ENCODE measurements around the gene THBS1. TPM values are rescaled to one million over a fixed set of nuclear protein-coding genes. Genes with fewer than 3 reads are reported as not detected.
A peak's percentile ranks its signal among the peaks of the same experiment; 100 is the strongest.

Gene THBS1
- total RNA-seq, 1 experiment from 2014 or later: 5,591 TPM

DNA sequence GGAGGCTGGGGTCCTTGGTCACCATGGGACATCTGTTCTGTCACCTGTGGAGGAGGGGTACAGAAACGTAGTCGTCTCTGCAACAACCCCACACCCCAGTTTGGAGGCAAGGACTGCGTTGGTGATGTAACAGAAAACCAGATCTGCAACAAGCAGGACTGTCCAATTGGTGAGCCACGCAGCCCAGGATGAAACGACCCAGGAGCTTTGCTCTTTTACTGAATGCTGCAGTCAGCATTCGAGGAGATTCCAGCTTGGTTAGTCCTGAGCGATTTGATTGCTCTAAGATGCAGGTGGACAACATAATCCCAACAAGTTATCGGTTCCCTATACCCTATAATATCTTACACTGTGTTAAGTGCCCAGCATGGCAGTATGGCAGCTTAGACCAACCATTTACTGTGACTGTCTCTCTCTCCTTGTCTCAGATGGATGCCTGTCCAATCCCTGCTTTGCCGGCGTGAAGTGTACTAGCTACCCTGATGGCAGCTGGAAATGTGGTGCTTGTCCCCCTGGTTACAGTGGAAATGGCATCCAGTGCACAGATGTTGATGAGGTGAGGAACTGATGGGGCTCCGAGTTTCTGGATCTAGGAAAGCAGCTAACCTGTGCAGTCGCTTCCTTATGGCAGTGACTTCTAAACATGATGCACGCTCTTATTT is 7.8 kb downstream of the THBS1 start:
- peak; percentile 63 for DNase-seq (ENCODE audit: low read depth)

DNA sequence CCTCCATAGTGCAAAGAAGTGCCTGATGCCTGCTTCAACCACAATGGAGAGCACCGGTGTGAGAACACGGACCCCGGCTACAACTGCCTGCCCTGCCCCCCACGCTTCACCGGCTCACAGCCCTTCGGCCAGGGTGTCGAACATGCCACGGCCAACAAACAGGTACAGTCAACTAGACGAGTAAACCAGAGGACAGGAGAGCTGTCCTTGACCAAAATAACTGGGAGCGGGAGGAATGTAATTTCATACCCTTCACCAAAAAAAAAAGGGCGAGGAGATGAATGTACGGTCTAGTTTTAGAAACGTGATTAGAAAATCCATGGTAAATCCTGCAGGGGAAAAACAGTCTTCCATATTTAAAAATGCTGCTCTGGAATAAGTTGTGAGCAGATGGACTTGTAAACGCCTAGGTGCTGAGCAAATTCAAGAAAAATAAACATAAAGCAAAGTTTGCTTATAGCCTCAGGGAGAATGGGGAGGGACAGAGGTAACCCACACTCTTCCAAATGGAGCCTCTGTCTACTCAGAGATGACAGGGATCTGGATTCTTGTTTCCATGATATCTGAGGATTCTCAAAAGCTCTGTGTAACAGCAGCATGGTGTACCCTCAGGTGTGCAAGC is 8.4 kb downstream of the THBS1 start:
- DNase-seq (ENCODE audit: low read depth): peak; percentile 70

DNA sequence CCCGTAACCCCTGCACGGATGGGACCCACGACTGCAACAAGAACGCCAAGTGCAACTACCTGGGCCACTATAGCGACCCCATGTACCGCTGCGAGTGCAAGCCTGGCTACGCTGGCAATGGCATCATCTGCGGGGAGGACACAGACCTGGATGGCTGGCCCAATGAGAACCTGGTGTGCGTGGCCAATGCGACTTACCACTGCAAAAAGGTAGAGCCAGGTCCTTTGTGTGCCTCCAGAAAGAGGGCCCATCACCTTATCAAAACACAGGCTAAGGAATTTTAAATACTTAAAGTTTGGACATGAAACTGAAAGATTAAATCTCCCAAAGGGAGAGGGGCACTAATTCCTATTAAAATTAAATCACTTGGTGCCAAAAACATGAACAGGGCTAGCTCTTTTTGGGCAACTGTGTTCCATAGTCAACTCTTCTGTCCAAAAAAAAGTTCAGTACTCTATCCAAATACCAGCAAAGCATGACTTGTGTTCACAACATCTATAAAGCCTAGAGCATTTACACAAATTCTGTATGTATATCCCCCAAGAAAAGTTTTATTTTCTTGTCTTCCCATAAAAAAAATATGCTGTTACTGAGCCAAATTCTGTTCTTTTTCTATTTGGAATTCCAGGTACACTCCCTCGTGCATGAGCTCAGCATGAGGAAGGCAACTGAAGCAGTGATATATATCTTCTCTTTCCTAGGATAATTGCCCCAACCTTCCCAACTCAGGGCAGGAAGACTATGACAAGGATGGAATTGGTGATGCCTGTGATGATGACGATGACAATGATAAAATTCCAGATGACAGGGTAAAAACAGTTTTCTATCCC is 9.2 kb downstream of the THBS1 start:
- peak; percentile 64 for DNase-seq (ENCODE audit: low read depth)

DNA sequence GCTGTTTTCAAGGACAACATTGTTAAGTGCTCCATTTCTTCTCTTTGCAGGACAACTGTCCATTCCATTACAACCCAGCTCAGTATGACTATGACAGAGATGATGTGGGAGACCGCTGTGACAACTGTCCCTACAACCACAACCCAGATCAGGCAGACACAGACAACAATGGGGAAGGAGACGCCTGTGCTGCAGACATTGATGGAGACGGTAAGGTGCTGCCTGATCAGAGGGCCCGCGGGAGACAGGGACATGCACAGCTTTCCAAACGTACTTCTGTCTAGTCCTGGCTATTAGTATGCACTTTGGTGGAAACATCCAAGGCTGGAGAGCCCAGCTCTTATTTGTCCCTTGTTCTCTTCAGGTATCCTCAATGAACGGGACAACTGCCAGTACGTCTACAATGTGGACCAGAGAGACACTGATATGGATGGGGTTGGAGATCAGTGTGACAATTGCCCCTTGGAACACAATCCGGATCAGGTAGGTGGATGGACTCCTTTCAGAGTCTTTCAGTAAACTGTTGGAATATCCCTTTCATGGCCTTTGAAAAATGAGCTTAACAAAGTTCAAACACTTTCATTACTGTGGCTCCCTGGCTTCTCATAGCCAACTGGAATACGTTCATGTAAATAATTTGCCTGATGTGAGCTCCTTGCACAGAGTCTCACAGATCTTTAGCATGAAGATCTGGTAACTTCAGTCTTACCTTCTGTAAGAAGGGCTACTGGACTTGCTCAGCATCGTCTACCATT is 10.4 kb downstream of the THBS1 start:
- DNase-seq (ENCODE audit: low read depth): peak; percentile 71

DNA sequence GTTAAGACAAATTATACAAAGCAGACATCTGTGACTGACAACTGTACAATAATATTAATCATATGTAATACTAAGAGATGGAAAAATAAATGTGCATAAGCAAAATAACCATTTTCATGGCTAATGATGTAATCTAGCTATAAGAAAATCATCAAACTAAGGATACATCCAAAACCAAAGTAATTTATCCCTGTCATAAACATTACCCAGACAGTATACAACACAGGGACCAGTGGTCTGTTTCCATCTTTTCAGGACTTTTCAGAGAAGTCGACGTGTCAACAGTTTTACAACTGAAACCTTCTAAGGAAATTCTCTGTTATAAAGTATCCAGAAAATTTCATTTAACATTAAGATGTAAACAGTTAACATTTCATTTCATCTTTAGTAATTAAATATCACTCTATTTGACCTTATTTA is 11.0 kb downstream of the THBS1 start:
- DNase-seq (ENCODE audit: low read depth): peak; percentile 69

DNA sequence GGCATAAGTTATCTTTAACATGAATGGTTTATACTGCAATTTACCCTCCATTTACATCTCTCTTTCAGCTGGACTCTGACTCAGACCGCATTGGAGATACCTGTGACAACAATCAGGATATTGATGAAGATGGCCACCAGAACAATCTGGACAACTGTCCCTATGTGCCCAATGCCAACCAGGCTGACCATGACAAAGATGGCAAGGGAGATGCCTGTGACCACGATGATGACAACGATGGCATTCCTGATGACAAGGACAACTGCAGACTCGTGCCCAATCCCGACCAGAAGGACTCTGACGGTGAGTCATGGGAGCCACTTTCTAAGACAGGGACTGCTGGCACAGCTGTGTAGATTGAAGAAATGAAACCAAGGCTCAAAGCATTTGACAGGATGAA is 11.6 kb downstream of the THBS1 start:
- DNase-seq (ENCODE audit: low read depth): peak; percentile 82

DNA sequence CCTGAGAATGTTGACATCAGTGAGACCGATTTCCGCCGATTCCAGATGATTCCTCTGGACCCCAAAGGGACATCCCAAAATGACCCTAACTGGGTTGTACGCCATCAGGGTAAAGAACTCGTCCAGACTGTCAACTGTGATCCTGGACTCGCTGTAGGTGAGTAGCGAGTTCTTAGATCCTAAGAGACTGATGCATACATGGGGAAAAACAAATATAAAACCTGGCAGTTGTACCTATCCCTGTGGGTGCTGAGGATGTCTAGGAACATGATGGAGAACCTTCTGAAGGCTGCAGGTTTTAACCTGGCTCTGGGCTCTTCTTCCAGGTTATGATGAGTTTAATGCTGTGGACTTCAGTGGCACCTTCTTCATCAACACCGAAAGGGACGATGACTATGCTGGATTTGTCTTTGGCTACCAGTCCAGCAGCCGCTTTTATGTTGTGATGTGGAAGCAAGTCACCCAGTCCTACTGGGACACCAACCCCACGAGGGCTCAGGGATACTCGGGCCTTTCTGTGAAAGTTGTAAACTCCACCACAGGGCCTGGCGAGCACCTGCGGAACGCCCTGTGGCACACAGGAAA is 12.3 kb downstream of the THBS1 start:
- peak; percentile 69 for DNase-seq (ENCODE audit: low read depth)

DNA sequence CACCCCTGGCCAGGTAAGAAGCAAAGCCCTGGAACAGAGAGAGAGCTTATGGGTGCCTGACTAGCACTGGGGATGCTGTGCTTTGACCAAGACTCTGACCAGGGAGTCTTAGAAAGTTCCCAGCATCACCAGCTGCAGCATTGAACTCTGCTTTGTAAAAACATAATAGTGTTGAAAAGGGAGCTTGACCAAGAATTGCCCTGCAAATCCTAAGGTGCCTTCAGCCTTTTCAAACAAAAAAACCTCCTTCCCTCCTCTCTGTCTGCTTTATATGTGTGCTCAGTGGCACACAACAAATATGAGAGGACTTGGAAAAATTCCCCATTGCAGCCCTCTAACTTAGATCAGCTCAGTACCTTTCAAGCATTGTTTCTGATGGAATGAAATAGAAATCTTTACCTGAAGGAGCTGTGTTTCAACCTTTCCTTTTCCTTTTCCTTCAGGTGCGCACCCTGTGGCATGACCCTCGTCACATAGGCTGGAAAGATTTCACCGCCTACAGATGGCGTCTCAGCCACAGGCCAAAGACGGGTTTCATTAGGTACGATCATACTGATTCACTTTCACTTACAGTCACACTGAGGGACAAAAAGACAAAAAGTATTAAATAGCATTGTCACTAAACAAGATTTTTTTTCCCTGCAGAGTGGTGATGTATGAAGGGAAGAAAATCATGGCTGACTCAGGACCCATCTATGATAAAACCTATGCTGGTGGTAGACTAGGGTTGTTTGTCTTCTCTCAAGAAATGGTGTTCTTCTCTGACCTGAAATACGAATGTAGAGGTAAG is 13.0 kb downstream of the THBS1 start:
- peak; percentile 63 for DNase-seq (ENCODE audit: low read depth)

DNA sequence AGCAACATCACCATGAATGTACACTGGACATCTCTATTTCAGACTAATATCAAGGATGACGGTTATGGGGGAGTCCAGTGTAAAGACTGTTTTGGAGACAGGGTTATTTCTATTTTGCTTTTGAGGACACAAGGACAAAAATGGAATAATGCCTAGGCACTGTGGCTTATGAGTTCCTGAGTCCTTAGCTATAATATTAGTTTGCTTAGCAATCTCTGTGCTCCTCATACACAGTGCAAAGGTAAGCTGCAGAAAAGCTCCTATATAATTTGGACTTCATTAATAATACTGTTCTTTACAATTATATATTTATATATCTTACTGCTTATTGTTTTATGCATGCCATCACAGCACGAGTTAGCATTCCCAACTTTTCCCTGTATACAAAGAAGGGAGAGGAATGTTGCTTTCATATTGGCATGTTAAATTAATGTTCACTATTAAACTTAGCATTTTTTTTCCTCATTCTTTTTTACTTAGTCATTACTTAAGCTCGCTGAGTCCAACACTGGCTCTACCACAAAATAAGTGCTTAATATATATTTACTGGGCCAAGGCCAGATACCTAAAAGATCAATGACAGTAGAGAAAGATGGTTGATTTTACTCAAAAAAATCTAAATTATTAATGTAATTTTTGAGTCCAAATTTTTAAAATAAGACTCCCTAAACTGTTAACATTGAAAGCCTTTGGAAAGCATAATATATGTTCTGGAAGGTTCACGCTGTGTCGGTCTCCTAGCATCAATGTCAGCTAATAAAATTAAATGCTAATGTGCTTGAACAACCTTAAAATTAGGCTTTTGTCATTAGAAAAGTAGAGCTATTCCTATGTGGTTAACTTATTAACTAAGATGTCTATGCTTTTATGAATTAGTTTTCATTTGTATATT is 13.8 kb downstream of the THBS1 start:
- DNase-seq (ENCODE audit: low read depth): peak; percentile 71

DNA sequence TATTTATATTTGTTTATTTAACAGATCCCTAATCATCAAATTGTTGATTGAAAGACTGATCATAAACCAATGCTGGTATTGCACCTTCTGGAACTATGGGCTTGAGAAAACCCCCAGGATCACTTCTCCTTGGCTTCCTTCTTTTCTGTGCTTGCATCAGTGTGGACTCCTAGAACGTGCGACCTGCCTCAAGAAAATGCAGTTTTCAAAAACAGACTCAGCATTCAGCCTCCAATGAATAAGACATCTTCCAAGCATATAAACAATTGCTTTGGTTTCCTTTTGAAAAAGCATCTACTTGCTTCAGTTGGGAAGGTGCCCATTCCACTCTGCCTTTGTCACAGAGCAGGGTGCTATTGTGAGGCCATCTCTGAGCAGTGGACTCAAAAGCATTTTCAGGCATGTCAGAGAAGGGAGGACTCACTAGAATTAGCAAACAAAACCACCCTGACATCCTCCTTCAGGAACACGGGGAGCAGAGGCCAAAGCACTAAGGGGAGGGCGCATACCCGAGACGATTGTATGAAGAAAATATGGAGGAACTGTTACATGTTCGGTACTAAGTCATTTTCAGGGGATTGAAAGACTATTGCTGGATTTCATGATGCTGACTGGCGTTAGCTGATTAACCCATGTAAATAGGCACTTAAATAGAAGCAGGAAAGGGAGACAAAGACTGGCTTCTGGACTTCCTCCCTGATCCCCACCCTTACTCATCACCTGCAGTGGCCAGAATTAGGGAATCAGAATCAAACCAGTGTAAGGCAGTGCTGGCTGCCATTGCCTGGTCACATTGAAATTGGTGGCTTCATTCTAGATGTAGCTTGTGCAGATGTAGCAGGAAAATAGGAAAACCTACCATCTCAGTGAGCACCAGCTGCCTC is 14.7 kb downstream of the THBS1 start:
- DNase-seq (ENCODE audit: low read depth): peak; percentile 82

DNA sequence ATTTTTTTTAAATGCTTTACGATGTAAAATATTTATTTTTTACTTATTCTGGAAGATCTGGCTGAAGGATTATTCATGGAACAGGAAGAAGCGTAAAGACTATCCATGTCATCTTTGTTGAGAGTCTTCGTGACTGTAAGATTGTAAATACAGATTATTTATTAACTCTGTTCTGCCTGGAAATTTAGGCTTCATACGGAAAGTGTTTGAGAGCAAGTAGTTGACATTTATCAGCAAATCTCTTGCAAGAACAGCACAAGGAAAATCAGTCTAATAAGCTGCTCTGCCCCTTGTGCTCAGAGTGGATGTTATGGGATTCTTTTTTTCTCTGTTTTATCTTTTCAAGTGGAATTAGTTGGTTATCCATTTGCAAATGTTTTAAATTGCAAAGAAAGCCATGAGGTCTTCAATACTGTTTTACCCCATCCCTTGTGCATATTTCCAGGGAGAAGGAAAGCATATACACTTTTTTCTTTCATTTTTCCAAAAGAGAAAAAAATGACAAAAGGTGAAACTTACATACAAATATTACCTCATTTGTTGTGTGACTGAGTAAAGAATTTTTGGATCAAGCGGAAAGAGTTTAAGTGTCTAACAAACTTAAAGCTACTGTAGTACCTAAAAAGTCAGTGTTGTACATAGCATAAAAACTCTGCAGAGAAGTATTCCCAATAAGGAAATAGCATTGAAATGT is 15.6 kb downstream of the THBS1 start:
- DNase-seq (ENCODE audit: low read depth): peak; percentile 81

DNA sequence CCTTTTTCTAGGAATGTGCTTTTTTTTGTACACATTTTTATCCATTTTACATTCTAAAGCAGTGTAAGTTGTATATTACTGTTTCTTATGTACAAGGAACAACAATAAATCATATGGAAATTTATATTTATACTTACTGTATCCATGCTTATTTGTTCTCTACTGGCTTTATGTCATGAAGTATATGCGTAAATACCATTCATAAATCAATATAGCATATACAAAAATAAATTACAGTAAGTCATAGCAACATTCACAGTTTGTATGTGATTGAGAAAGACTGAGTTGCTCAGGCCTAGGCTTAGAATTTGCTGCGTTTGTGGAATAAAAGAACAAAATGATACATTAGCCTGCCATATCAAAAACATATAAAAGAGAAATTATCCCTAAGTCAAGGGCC is 16.5 kb downstream of the THBS1 start:
- no peak for DNase-seq (ENCODE audit: low read depth)

DNA sequence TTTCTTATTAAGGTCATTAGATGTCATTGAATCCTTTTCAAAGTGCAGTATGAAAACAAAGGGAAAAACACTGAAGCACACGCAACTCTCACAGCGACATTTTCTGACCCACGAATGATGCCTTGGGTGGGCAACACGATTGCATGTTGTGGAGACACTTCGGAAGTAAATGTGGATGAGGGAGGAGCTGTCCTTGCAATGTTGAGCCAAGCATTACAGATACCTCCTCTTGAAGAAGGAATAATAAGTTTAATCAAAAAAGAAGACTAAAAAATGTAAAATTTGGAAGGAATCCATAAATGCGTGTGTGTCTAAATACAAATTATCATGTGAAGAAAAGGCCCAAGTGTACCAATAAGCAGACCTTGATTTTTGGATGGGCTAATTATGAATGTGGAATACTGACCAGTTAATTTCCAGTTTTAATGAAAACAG is 16.9 kb downstream of the THBS1 start:
- peak; percentile 92 for DNase-seq (ENCODE audit: low read depth)

DNA sequence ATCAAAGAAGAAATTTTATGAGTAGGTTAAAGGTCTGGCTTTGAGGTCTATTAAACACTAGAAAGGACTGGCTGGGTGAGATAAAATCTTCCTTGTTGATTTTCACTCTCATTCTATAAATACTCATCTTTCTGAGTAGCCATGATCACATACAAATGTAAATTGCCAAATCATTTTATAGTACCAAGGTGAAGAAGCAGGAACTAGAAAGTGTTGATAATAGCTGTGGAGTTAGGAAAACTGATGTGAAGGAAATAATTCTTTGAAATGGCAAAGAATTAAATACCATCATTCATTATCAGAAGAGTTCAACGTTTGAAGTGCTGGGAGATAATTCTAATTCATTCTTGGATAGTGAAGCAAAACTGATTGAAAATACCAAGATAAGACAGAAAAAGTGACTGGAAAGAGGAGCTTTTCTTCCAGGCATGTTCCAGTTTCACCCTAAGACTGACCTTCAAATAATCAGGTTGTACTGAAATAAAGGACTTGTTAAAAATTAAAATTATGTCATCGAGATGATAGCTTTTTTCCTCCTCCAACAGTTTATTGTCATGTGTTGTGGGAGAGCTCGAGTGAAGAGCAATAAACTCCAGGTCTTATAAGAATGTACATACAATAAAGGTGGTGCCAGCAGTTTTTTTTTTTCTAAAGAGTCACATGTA is 17.4 kb downstream of the THBS1 start:
- peak; percentile 83 for DNase-seq (ENCODE audit: low read depth)

DNA sequence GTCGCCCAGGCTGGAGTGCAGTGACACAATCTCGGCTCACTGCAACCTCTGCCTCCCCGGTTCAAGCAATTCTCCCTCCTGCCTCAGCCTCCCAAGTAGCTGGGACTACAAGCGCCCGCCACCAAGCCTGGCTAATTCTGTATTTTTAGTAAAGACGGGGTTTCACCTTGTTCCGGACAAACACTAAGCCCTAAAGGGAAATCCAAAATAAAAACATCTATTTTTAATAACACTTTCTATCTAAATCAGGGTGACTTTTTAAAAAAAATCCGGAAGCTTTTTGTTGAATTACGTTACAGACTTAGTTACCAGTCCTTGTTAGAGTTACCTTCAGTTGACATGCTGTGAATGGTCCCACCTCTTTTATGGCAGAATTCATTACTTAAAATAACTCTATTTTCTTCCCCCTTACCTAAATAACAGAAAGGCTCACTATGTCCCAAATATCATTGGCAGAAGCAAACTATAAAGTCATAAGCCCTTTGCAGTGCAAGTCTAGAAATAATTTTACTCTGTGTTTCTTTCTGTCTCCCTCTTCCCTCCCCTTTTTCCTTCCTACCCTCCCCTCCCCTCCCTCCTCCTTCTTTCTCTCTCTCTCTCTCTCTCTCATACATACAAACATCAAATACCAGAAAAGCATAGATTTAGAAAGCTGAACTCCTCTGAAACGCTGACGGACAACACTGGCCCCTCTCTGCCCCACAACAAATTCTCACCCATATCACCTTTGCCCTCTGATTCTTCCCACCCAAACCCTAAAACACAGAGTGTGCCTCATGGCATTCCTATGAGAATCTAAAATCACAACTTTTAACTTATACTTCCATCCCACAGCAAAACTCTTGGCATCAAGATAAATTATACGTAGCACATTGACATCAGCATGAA is 18.3 kb downstream of the THBS1 start:
- peak; percentile 63 for DNase-seq (ENCODE audit: low read depth)

DNA sequence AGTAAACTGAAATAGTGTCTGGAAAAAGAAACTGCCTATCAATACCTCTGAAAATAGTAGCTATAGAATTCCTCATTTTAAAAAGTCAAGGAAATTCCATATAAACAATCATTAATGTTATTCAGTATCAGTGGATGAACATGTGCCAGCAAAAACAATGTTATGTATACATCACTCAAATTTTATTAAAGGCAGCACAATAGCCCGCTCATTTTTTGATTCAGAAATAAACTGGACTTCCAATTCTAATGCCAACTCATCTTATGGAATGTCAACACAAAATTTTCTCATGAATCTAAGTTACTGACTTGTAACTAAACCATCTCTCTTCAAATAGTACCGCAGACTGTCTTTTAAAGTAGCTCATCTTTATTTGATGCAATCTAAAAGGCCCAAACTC is 19.0 kb downstream of the THBS1 start:
- DNase-seq (ENCODE audit: low read depth): peak; percentile 37

DNA sequence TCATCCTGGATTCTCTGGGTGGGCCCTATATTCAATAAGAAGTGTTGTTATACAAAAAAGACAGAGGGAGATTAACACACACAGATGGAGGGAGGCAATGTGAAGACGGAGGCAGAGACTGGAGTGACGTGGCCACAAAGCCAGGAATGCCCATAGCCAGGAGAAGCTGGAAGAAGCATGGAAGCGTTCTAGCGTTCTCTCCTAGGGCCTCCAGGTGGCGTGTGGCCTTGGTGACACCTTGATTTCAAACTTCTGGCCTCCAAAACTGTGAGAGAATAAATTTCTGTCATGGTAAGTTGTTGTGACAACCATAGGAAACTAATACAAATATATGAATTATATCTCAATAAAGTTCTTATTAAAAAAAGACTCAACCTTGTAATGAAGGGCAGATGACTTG is 21.3 kb downstream of the THBS1 start:
- peak; percentile 40 for DNase-seq (ENCODE audit: low read depth)
